DND-41 (cell line): ENCODE measurements around the gene ANKRD53.

Source experiments
- ATAC-seq: fragments of 200-7000 bp; cut with Tn5 transposase; 3 replicates; pipeline ENCODE4 v1.9.1; 2021; ENCODE audit warnings: low read depth; ENCODE audit not compliant: insufficient read depth
- DNase-seq: peaks from one replicate; pipeline ENCODE4 v3.0.0-alpha.2; 2020
- H2AFZ ChIP-seq: 2 replicates; pipeline ENCODE4 v1.6.0; 2012; ENCODE audit warnings: low read depth, low read length
- H3K27ac ChIP-seq: 2 replicates; pipeline ENCODE4 v1.5.1; 2012; ENCODE audit warnings: low read length, inconsistent platforms
- H3K27me3 ChIP-seq: fragments of 200-600 bp; sonication (generic); 2 replicates; pipeline ENCODE4 v1.6.0; 2012; ENCODE audit warnings: low read length, mild to moderate bottlenecking, inconsistent platforms; ENCODE audit not compliant: insufficient read depth, poor library complexity
- H3K36me3 ChIP-seq: 2 replicates; pipeline ENCODE4 v1.5.1; 2012; ENCODE audit warnings: low read length, inconsistent platforms; ENCODE audit not compliant: insufficient read depth
- H3K4me1 ChIP-seq: 2 replicates; pipeline ENCODE4 v1.5.1; 2012; ENCODE audit warnings: mild to moderate bottlenecking, low read length; ENCODE audit not compliant: insufficient read depth
- H3K4me2 ChIP-seq: 2 replicates; pipeline ENCODE4 v1.6.0; 2012; ENCODE audit warnings: mild to moderate bottlenecking, moderate library complexity, low read length, inconsistent platforms; ENCODE audit not compliant: insufficient read depth
- H3K4me3 ChIP-seq, 2 experiments: fragments of 200-600 bp in 1 of 2; shearing (Covaris generic) in 1 of 2; 2 replicates each; pipeline ENCODE4 v1.5.1; 2012 to 2016; ENCODE audit warnings: inconsistent platforms in 2 of 2, low read length in 2 of 2, mild to moderate bottlenecking in 2 of 2, low read depth in 1 of 2, moderate library complexity in 1 of 2
- H3K79me2 ChIP-seq: 2 replicates; pipeline ENCODE4 v1.6.0; 2012; ENCODE audit warnings: low read length, inconsistent platforms; ENCODE audit not compliant: insufficient read depth
- H3K9ac ChIP-seq: 2 replicates; pipeline ENCODE4 v1.6.0; 2012; ENCODE audit warnings: low read depth, mild to moderate bottlenecking, inconsistent platforms, low read length, moderate library complexity
- H3K9me3 ChIP-seq: 2 replicates; pipeline ENCODE4 v1.5.1; 2012; ENCODE audit warnings: low read length, moderate library complexity, mild to moderate bottlenecking, inconsistent platforms; ENCODE audit not compliant: insufficient read depth, severe bottlenecking
- H4K20me1 ChIP-seq: 2 replicates; pipeline ENCODE4 v1.6.0; 2012; ENCODE audit warnings: low read length; ENCODE audit not compliant: insufficient read depth
- EZH2 ChIP-seq: IDR thresholded peaks from 3 replicates; pipeline ENCODE4 v1.6.1; 2012; ENCODE audit warnings: borderline replicate concordance, low read depth, mild to moderate bottlenecking, moderate library complexity, low read length, inconsistent platforms; ENCODE audit not compliant: severe bottlenecking
- TF ChIP-seq, protein P1 (sequence below): IDR thresholded peaks from 2 replicates; pipeline ENCODE4 v1.5.1; 2012; ENCODE audit warnings: borderline replicate concordance, low read length, moderate library complexity, mild to moderate bottlenecking; ENCODE audit not compliant: poor library complexity, severe bottlenecking; ENCODE audit errors: extremely low read depth

Gene ANKRD53

DNA sequence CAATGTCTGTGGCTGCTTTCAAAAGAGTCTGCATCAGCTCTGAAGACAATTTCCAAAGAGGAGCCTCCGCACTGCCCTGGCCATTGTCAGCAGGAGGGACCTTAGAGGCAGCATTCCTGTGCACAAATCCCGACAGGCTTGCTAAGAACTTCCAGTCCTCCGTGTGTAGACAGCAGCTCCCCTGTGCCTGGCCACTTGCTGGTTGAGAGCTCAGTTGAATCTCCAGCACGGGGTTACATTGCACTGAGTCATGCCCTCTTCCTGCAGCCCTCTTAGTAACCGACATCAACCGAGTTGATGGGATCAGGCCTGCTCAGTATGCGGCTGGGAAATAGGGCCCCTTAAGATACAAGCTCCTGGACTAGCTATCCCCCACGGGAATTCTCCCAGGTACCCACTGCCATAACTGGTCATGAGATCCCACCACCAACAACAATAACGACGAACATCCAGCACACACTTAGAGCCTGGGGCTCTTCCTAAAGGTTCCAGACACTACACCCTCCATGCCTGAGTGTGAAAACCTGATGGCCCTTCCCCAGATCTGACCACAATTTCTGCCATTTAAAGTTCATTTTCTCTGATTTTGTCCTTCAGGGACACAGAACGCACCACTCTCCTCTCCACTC, 30.8 kb upstream of the ANKRD53 start:
- Histone ChIP-seq H3K4me1 (peaks cover 29% of the 10 kb centered on the region), H4K20me1 (no peaks in the 10 kb centered on the region), H3K4me2 (peak overlapping the region; percentile 56), H3K9me3 (no peaks in the 10 kb centered on the region), H3K9ac (peak overlapping the region; percentile 49), H2AFZ (peak overlapping the region; percentile 86), H3K27ac (peak overlapping the region; percentile 41), H3K79me2 (no peaks in the 10 kb centered on the region; the same call in 1 of the 2 replicates), H3K27me3 (no peaks in the 10 kb centered on the region), H3K36me3 (no peaks in the 10 kb centered on the region), H3K4me3 (peak overlapping the region; percentile 9 to 61; a peak in 3 of 4 replicates)
- peak; percentile 76 for ATAC-seq
- TF ChIP-seq, protein P1, sequence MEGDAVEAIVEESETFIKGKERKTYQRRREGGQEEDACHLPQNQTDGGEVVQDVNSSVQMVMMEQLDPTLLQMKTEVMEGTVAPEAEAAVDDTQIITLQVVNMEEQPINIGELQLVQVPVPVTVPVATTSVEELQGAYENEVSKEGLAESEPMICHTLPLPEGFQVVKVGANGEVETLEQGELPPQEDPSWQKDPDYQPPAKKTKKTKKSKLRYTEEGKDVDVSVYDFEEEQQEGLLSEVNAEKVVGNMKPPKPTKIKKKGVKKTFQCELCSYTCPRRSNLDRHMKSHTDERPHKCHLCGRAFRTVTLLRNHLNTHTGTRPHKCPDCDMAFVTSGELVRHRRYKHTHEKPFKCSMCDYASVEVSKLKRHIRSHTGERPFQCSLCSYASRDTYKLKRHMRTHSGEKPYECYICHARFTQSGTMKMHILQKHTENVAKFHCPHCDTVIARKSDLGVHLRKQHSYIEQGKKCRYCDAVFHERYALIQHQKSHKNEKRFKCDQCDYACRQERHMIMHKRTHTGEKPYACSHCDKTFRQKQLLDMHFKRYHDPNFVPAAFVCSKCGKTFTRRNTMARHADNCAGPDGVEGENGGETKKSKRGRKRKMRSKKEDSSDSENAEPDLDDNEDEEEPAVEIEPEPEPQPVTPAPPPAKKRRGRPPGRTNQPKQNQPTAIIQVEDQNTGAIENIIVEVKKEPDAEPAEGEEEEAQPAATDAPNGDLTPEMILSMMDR, result no peak
- no peak for TF ChIP-seq EZH2
- peak; percentile 53 for DNase-seq

DNA sequence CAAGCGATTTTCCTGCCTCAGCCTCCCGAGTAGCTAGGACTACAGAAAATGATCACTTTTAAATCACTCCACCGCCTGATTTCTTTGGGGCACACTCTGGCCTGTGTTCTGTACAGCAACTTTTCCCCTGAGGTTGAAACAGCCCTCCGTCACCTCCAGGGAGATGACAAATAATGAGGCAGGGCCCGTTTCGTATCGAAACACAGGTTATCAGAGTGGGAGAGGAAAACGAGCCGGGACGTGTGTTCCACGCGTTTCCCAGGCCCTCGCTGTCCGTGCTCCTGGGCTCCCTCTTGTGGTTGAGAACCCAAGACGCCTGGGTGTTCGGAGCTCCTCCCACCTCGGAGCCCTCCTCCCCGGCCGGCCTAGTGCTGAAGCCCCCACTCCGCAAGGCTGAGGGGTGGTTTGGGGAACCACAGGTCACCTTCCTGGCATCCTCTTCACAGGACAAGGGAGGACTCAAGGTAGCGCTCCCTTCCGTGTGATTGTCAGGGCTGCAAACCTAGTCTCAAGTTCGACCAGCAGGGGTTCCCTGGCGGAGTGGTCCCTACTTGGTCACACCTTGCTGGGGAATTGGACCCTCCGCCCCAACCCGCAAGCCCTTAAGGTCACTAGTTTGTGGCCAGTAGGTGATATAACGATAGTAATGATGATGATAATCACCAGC, 30.0 kb upstream of the ANKRD53 start:
- Histone ChIP-seq H3K9ac (peak overlapping the region; percentile 49), H4K20me1 (no peaks in the 10 kb centered on the region), H3K4me2 (peak overlapping the region; percentile 56), H2AFZ (peak overlapping the region; percentile 86), H3K4me3 (peak overlapping the region; percentile 9 to 61; a peak in 3 of 4 replicates), H3K4me1 (peaks cover 29% of the 10 kb centered on the region), H3K9me3 (no peaks in the 10 kb centered on the region), H3K36me3 (no peaks in the 10 kb centered on the region), H3K27ac (peak overlapping the region; percentile 41), H3K79me2 (no peaks in the 10 kb centered on the region; the same call in 1 of the 2 replicates), H3K27me3 (no peaks in the 10 kb centered on the region)
- TF ChIP-seq, protein P1, result peak; percentile 91
- no peak for TF ChIP-seq EZH2
- peak; percentile 88 for ATAC-seq
- DNase-seq, result peak; percentile 85

DNA sequence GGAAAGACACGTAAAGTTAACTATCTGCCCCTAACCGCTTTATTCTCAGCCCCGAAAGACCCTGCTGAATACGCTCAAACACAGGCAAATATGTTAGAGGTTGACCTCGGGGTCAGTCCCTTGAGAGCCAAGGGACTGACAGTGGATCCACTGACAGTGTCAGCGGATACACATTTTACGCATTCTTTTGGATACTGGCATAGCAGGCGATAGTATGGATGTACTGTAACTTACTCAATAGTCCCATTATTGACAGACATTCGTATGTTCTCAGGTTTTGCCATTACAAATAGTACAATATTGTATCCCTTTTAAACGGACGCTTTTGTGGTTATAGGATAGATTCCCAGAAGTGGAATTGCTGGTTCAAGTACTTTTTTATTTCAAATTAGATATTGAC, 29.3 kb upstream of the ANKRD53 start:
- Histone ChIP-seq H3K27ac (no peak overlapping the region), H3K79me2 (no peaks in the 10 kb centered on the region; the same call in 1 of the 2 replicates), H3K4me2 (no peak overlapping the region), H3K4me3 (no peak overlapping the region), H4K20me1 (no peaks in the 10 kb centered on the region), H3K4me1 (peaks cover 29% of the 10 kb centered on the region), H3K27me3 (no peaks in the 10 kb centered on the region), H3K9me3 (no peaks in the 10 kb centered on the region), H2AFZ (no peak overlapping the region), H3K9ac (no peak overlapping the region), H3K36me3 (no peaks in the 10 kb centered on the region)
- DNase-seq (no peak), ATAC-seq (no peak)
- TF ChIP-seq, protein P1, result no peak
- TF ChIP-seq EZH2, result no peak
